Stomach (tissue), 9 donors: ENCODE data around the gene NXPH4. TPM values are rescaled to one million over a fixed set of nuclear protein-coding genes. Genes with fewer than 3 reads are reported as not detected.

Source experiments
- DNase-seq, 2 donors: peaks; one replicate each; pipeline versions ENCODE4 v3.0.0 to v3.0.0-alpha.2; 2013 to 2019
- H3K27ac ChIP-seq, 5 donors: fragments of 200-600 bp in 4 of 5; sonication (generic) in 4 of 5; one replicate each; pipeline ENCODE4 v1.5.1; 2013 to 2019; ENCODE audit warnings: mild to moderate bottlenecking in 1 of 5, moderate library complexity in 1 of 5
- H3K27me3 ChIP-seq, 3 donors: fragments of 200-600 bp; sonication (generic); one replicate each; pipeline ENCODE4 v1.5.1; 2017 to 2019; ENCODE audit warnings: mixed run types in 1 of 3
- H3K36me3 ChIP-seq, 4 donors: fragments of 200-600 bp; sonication (generic); 1 replicate in 3 of 4; 2 replicates in 1 of 4; pipeline ENCODE4 v1.5.1; 2016 to 2019
- H3K4me1 ChIP-seq, 4 donors: fragments of 200-600 bp; sonication (generic); one replicate each; pipeline ENCODE4 v1.5.1; 2016 to 2019
- H3K4me3 ChIP-seq, 4 donors: fragments of 200-600 bp; sonication (generic) in 3 of 4; one replicate each; pipeline ENCODE4 v1.5.1; 2016 to 2019; ENCODE audit warnings: mild to moderate bottlenecking in 1 of 4
- H3K9me3 ChIP-seq, 4 donors: fragments of 200-600 bp; sonication (generic); one replicate each; pipeline ENCODE4 v1.5.1; 2016 to 2019
- CTCF ChIP-seq, 7 experiments: fragments of 450-650 bp in 4 of 7; fragments of 200-600 bp in 3 of 7; sonication (generic) in 3 of 7; IDR thresholded peaks; one replicate each; pipeline ENCODE4 v1.5.1; 2016 to 2019; ENCODE audit warnings: antibody characterized with exemption in 7 of 7, control low read depth in 2 of 7, mild to moderate bottlenecking in 1 of 7
- EP300 ChIP-seq: sonication (generic); formaldehyde crosslinking; IDR thresholded peaks from one replicate; pipeline ENCODE4 v1.6.1; 2017; ENCODE audit warnings: antibody characterized with exemption
- POLR2A ChIP-seq, 4 donors: fragments of 450-650 bp; IDR thresholded peaks; one replicate each; pipeline ENCODE4 v1.6.1; 2016; ENCODE audit warnings: antibody characterized with exemption in 4 of 4, control low read depth in 2 of 4, mild to moderate bottlenecking in 1 of 4, moderate library complexity in 1 of 4
- POLR2AphosphoS5 ChIP-seq, 3 donors: sonication (generic); formaldehyde crosslinking; IDR thresholded peaks; one replicate each; pipeline ENCODE4 v1.6.1; 2016; ENCODE audit warnings: antibody characterized with exemption in 3 of 3
- WGBS, 5 donors: extraction: QIAGEN DNeasy Blood & Tissue Kit in 3 of 5; methylation state at CpG; one replicate each; pipeline versions ENCODE4 v1.1.5 to v1.1.7; 2013 to 2018; 5-methylcytosine and 5-hydroxymethylcytosine counted together
- intact Hi-C: fragments of 100-400 bp; cut with DNase I; formaldehyde crosslinking; loops from one replicate; pipeline ENCODE4 v1.15.1; 2023; ENCODE audit warnings: low total_unique reads
- polyA plus RNA-seq, 3 donors: library from polyadenylated mRNA; stranded (reverse); fragments of 200-250 nt; gene quantifications; one replicate each; pipeline ENCODE4 v1.2.3, GENCODE V29; 2013
- total RNA-seq, 5 donors: library from RNA; depleted of rRNA; stranded (reverse); fragments of >200 nt; gene quantifications; one replicate each; pipeline versions ENCODE4 v1.1.0 to v1.2.3, GENCODE V29; 2014 to 2016
- donor health status: healthy with polysubstance abuse.
- donor health status: Bipolar disorder and iron deficiency.
- donor health status: healthy.

NXPH4 gene
- total and polyA plus RNA-seq, 8 donors = 0.18 to 0.44 (median 0.30) TPM; not detected in 5

- Histone ChIP-seq H3K27ac (no peak overlapping the region), H3K4me3 (no peak overlapping the region), H3K27me3 (peaks cover 0 to 38% (median 22%) of the 10 kb centered on the region in 3 donors), H3K36me3 (peaks cover 34 to 44% (median 36%) of the 10 kb centered on the region in 4 donors), H3K9me3 (no peaks in the 10 kb centered on the region), H3K4me1 (peaks cover 28 to 79% (median 63%) of the 10 kb centered on the region in 4 donors)
- WGBS, 5 donors = 84 to 90% (median 87%) methylated on average over 8 to 15 of the region's 15 CpGs
- no peak for DNase-seq
- TF ChIP-seq EP300 = no peak
- no peak for TF ChIP-seq POLR2A (IDR thresholded peaks at IDR 0.05)
- no peak for TF ChIP-seq POLR2AphosphoS5 (IDR thresholded peaks at IDR 0.05)
- TF ChIP-seq CTCF (IDR thresholded peaks at IDR 0.05) = no peak
- intact Hi-C loops = no loop called here
Measured at GRCh38 chr12:57233357-57234232, 17.0 kb downstream of the NXPH4 start.

GRCh38 chr12:57234233-57234570, 17.6 kb downstream of the NXPH4 start:
- no peak overlapping the region for H3K4me3 ChIP-seq
- WGBS, 5 donors = 78 to 92% (median 82%) methylated on average over 3 of the region's 3 CpGs
- no peak for DNase-seq
- H3K4me1 ChIP-seq = peaks cover 28 to 80% (median 67%) of the 10 kb centered on the region in 4 donors
- H3K36me3 ChIP-seq = peaks cover 34 to 44% (median 36%) of the 10 kb centered on the region in 4 donors
- H3K27ac ChIP-seq = peak overlapping the region in 2 of 5 donors; percentile 40 to 54
- intact Hi-C loops = no loop called here
- H3K9me3 ChIP-seq = no peaks in the 10 kb centered on the region
- H3K27me3 ChIP-seq = peaks cover 0 to 44% (median 28%) of the 10 kb centered on the region in 3 donors
- no peak for TF ChIP-seq POLR2AphosphoS5 (IDR thresholded peaks at IDR 0.05)
- no peak for TF ChIP-seq POLR2A (IDR thresholded peaks at IDR 0.05)
- TF ChIP-seq EP300 = no peak
- no peak for TF ChIP-seq CTCF (IDR thresholded peaks at IDR 0.05)

- no peak overlapping the region for H3K4me3 ChIP-seq
- intact Hi-C loops = no loop called here
- no peaks in the 10 kb centered on the region for H3K9me3 ChIP-seq
- peaks cover 0 to 48% (median 30%) of the 10 kb centered on the region in 3 donors for H3K27me3 ChIP-seq
- no peak for DNase-seq
- H3K36me3 ChIP-seq = peaks cover 34 to 44% (median 36%) of the 10 kb centered on the region in 4 donors
- TF ChIP-seq POLR2A (IDR thresholded peaks at IDR 0.05) = no peak
- no peak for TF ChIP-seq EP300
- no peak for TF ChIP-seq POLR2AphosphoS5 (IDR thresholded peaks at IDR 0.05)
- TF ChIP-seq CTCF (IDR thresholded peaks at IDR 0.05) = no peak
- H3K27ac ChIP-seq = peak overlapping the region in 3 of 5 donors; percentile 23 to 54 (median 40)
- WGBS, 5 donors = 49 to 74% (median 67%) methylated on average over 10 of the region's 10 CpGs
- H3K4me1 ChIP-seq = peaks cover 26 to 82% (median 68%) of the 10 kb centered on the region in 4 donors
Measured at GRCh38 chr12:57234571-57235016, 18.0 kb downstream of the NXPH4 start.

GRCh38 chr12:57235017-57235727, 18.6 kb downstream of the NXPH4 start:
- 27 to 58% (median 50%) methylated on average over 14 to 26 of the region's 26 CpGs for WGBS, 5 donors
- no peaks in the 10 kb centered on the region for H3K9me3 ChIP-seq
- TF ChIP-seq POLR2AphosphoS5 (IDR thresholded peaks at IDR 0.05) (no peak), CTCF (IDR thresholded peaks at IDR 0.05) (no peak), POLR2A (IDR thresholded peaks at IDR 0.05) (no peak), EP300 (no peak)
- peaks cover 0 to 53% (median 36%) of the 10 kb centered on the region in 3 donors for H3K27me3 ChIP-seq
- no peak overlapping the region for H3K4me3 ChIP-seq
- peaks cover 34 to 44% (median 36%) of the 10 kb centered on the region in 4 donors for H3K36me3 ChIP-seq
- H3K4me1 ChIP-seq = peaks cover 27 to 82% (median 69%) of the 10 kb centered on the region in 4 donors
- intact Hi-C loops = no loop called here
- peak; percentile 77 to 94 for DNase-seq
- H3K27ac ChIP-seq = peak overlapping the region in 4 of 5 donors; percentile 23 to 54 (median 34)
